Activated CD4-positive, alpha-beta T cell treated with anti-CD3 and anti-CD28 coated beads, Interleukin-2, amount 10 ng/mL, durations not matched to agents 7 days and 5 days (primary cell): ENCODE results near the gene RCHY1. TPM values are rescaled to one million over a fixed set of nuclear protein-coding genes. Genes with fewer than 3 reads are reported as not detected.
"Not testable (repeated sequence)": the region's sequence is repeated elsewhere in the genome, so short reads cannot be mapped to it uniquely, and the experiment has no call there.

Experiments used
- CTCF ChIA-PET: fragments of 350-600 bp; sonication (Branson Sonifier 250); formaldehyde crosslinking; loops from one replicate; lab custom pipeline; 2021; ENCODE audit warnings: antibody characterized with exemption; lab: Charles Lee
- POLR2A ChIA-PET: fragments of 350-600 bp; sonication (Branson Sonifier 250); formaldehyde crosslinking; loops from one replicate; lab custom pipeline; 2021; ENCODE audit warnings: antibody characterized with exemption; lab: Charles Lee
- DNase-seq: peaks from one replicate; pipeline ENCODE4 v3.0.0-alpha.2; 2020
- H3K27ac Mint-ChIP-seq: one replicate; pipeline ENCODE4 v1.8.0; 2021; ENCODE audit warnings: mild to moderate bottlenecking, moderate library complexity, mixed read lengths
- H3K27me3 Mint-ChIP-seq: one replicate; pipeline ENCODE4 v1.8.0; 2021; ENCODE audit warnings: mixed read lengths
- H3K36me3 Mint-ChIP-seq: one replicate; pipeline ENCODE4 v1.8.0; 2021; ENCODE audit warnings: low read depth, mixed read lengths
- H3K4me1 Mint-ChIP-seq: one replicate; pipeline ENCODE4 v1.8.0; 2021; ENCODE audit warnings: mixed read lengths
- H3K4me3 Mint-ChIP-seq: one replicate; pipeline ENCODE4 v1.8.0; 2021; ENCODE audit warnings: mild to moderate bottlenecking, moderate library complexity, mixed read lengths
- H3K9me3 Mint-ChIP-seq: one replicate; pipeline ENCODE4 v1.8.0; 2021; ENCODE audit warnings: mixed read lengths
- total RNA-seq, 2 experiments: library from RNA; stranded (reverse); gene quantifications; one replicate each; pipeline ENCODE4 v1.2.3, GENCODE V29; 2021

The RCHY1 gene
- total RNA-seq = 10 to 100 TPM; 23.5 to 27.1 TPM

DNA sequence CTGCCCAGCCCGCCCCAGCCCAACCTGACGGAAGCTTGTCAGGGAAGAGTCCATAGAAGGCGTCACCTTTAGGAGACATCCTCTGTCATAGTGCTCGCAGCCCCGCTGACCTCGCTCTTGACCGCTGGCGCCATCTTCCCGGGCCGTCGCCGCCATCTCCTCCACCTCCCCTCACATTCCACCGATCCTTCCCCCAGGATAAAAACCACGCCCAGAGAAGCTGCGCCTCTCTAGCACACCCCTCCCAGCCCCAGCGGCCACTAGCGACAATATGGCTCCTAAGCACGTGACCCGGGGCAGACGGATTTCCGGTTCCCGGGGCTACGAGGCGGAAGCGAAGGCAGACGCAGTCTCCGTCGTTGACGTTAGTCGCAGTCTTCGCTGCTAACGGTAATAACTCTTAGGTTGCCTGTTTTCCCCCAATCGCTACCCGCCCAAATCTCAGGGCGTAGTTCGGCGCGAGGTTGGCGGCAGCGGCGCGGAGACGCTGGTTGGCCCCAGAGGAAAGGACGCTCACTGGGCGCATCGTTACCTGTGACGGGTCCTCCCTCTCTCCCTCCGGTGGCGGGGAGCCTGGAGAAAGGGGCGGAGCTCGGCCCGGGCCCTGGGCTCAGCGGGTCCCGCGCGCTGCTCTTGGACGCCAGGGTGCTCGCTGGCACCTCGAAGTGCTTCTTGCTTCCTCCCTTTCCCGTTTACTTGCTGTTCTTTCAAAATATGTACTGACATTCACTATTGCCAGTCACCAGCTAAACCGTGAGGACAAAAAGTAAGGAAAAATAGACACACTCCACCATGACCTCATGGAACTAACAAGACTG lies at the start of gene RCHY1, which contains the start of gene THAP6:
Gene RCHY1 (minus strand): TSS at position 273 of the 818 bp plus-strand sequence. CDS start 117 bp downstream, at position 156.
Gene THAP6 (plus strand): TSS at position 343 of the 818 bp plus-strand sequence. CDS start 980 bp downstream, outside the sequence.
- Mint-ChIP-seq H3K4me1 (peaks cover 46% of the 10 kb centered on the region), H3K9me3 (peaks cover 4% of the 10 kb centered on the region), H3K36me3 (peaks cover 36% of the 10 kb centered on the region), H3K27ac (peak within 1 kb of the TSS; percentile 99), H3K27me3 (no peaks in the 10 kb centered on the region), H3K4me3 (no peak within 1 kb of the TSS)
- ChIA-PET POLR2A (interaction anchor here (0.6 to 1.3 kb wide), 3 partner anchors 12 to 1307 kb away, joined by 3 read pairs; partner anchors contain the start of gene USO1), CTCF (interaction anchor here (1.2 to 3.3 kb wide), 4 partner anchors 13 to 55 kb away, joined by 3 to 15 read pairs (median 8); partner anchors contain the start of gene ODAPH)
- DNase-seq = peak; percentile 95

DNA sequence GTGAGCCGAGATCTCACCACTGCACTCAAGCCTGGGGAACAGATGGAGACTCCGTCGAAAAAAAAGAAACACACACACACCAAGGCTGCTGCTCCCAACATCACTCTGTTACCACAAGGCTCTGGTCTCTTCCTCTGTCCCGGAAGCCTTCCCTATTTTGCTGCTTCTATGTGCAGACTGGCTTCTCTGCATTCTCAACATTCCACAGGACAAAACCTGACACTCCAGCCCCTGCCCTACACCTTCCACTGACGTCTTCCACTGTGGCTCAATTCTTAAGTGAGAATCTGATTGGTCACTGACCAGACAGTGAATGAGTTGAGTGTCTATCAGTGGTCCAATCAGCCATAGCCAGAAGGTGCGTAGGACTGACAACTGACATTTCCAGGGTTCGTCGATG lies 47.6 kb upstream of the RCHY1 start:
- DNase-seq = no peak
- H3K4me3 Mint-ChIP-seq = no peak overlapping the region
- peaks cover 14% of the 10 kb centered on the region for H3K27me3 Mint-ChIP-seq
- H3K4me1 Mint-ChIP-seq = peaks cover 8% of the 10 kb centered on the region
- no peaks in the 10 kb centered on the region for H3K9me3 Mint-ChIP-seq
- no peak overlapping the region for H3K27ac Mint-ChIP-seq
- no peaks in the 10 kb centered on the region for H3K36me3 Mint-ChIP-seq
- ChIA-PET CTCF (no interaction called here), POLR2A (no interaction called here)

DNA sequence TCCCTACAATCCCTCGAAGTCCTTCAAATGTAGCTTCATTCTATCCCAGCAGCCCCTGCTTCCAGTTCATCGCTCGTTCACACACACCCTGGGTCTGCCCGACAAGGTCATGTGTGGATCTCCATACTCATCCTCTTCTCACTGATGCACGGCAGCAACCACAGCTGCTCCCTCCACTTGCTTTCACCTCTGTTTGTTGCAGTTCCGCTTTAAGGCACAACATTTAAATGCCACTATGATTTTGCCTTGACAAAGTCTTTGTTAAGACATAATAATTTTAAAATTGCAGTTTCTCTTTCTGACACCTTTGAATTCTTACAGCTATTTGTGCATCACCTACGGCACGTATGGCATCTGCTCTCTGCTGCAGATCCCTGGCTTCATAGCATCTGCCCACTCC lies 43.5 kb upstream of the RCHY1 start:
- H3K4me1 Mint-ChIP-seq = no peaks in the 10 kb centered on the region
- no peaks in the 10 kb centered on the region for H3K9me3 Mint-ChIP-seq
- no peaks in the 10 kb centered on the region for H3K36me3 Mint-ChIP-seq
- POLR2A ChIA-PET = no interaction called here
- H3K4me3 Mint-ChIP-seq = no peak overlapping the region
- no peak overlapping the region for H3K27ac Mint-ChIP-seq
- CTCF ChIA-PET = interaction anchor here (1.2 kb wide), 1 partner anchor 27 kb away, joined by 3 read pairs; no protein-coding TSS in a partner anchor
- peaks cover 14% of the 10 kb centered on the region for H3K27me3 Mint-ChIP-seq
- no peak for DNase-seq

DNA sequence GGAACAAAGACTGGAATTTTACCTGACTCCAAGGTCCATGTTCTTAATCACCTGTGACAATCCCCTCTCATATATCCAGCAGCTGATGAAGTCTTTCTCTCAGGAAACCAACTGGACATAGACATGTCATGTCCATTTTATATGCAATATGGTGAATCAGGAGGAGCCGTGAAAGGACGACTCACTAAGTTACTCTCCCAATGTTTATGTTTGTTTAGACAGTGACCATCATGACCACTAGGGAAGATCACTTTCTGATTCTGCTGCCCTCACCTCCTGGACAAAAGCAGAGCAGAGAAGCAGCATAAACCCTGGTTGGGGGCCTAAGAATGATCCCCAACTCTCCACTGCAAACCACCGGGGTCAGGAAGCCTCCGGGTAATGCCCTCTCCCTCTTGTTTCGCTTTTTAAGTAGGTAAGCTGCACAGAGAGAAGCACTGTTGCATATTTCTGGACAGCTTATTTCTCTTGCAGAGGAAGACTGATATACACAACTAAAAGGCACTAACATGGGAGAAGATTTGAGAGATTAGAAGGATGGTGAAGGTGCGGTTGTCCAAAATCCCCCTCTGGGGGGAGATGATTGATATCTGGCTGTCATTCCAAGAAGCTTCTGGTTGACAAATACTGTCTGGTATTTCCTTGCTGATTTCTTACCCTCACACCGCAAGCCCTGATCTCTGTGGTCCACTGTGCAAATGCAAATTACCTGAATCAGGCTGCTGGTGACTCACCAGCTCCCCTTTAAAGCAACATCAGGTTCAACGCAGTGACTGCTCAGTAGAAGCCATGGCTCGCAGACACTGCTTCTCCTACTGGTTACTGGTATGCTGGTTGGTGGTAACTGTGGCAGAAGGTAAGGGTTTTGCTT lies 41.3 kb upstream of the RCHY1 start, which contains the start of gene ODAPH:
Gene ODAPH (plus strand): TSS at position 773 of the 871 bp plus-strand sequence. CDS start 17 bp downstream, at position 790.
- Mint-ChIP-seq H3K4me1 (no peaks in the 10 kb centered on the region), H3K27ac (no peak within 1 kb of the TSS)
- CTCF ChIA-PET = interaction anchor here (1.2 to 2.3 kb wide), 3 partner anchors 10 to 91 kb away, joined by 3 to 4 read pairs (median 4); partner anchors contain the start of genes RCHY1 and THAP6

DNA sequence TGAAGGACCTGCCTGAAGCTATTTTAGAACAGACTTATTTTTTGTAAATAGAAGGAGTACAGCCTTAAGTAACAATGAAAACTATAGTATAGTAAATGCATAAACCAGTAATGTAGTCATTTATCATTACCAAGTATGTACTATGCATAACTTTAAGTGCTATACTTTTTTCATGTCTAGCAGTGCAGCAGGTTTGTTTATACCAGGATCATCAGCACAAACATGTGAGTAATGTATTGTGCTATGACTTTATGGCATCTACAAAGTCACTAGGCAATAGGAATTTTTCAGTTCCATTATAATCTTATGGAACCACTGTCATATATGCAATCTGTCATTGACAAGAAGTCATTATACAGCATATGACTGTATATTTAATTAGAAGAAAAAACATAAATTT lies 38.2 kb upstream of the RCHY1 start:
- no peak for DNase-seq
- ChIA-PET POLR2A (no interaction called here), CTCF (no interaction called here)
- Mint-ChIP-seq H3K27ac (no peak overlapping the region), H3K9me3 (no peaks in the 10 kb centered on the region), H3K4me3 (no peak overlapping the region), H3K27me3 (peaks cover 4% of the 10 kb centered on the region), H3K4me1 (no peaks in the 10 kb centered on the region), H3K36me3 (no peaks in the 10 kb centered on the region)

More for the DNA sequence above, 41.3 kb upstream of the RCHY1 start, which contains the start of gene ODAPH:
- POLR2A ChIA-PET = no interaction called here
- Mint-ChIP-seq H3K4me3 (no peak within 1 kb of the TSS), H3K27me3 (peaks cover 13% of the 10 kb centered on the region), H3K9me3 (no peaks in the 10 kb centered on the region), H3K36me3 (no peaks in the 10 kb centered on the region)
- peak; percentile 10 for DNase-seq

DNA sequence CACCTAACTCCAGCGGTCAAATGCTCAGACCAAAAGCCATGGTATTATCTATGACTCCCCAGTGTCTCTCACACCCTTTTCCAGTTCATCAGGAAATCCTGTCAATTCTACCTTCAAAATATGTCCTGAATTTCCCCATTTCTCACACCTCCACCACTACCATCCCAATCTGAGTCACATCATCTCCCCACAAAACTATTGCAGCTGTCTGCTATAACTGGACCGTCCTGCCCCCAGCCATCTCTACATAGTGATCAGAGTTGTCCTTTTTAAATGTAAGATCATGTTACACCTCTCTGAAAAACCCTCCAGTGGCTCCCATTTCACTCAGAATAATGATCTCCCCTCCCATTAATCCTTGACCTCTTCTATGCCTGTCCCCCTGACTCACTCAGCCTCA lies 34.8 kb upstream of the RCHY1 start:
- no peaks in the 10 kb centered on the region for H3K9me3 Mint-ChIP-seq
- H3K4me3 Mint-ChIP-seq = no peak overlapping the region
- ChIA-PET CTCF (no interaction called here), POLR2A (no interaction called here)
- H3K36me3 Mint-ChIP-seq = no peaks in the 10 kb centered on the region
- no peak overlapping the region for H3K27ac Mint-ChIP-seq
- H3K4me1 Mint-ChIP-seq = no peaks in the 10 kb centered on the region
- H3K27me3 Mint-ChIP-seq = no peaks in the 10 kb centered on the region
- DNase-seq = no peak

DNA sequence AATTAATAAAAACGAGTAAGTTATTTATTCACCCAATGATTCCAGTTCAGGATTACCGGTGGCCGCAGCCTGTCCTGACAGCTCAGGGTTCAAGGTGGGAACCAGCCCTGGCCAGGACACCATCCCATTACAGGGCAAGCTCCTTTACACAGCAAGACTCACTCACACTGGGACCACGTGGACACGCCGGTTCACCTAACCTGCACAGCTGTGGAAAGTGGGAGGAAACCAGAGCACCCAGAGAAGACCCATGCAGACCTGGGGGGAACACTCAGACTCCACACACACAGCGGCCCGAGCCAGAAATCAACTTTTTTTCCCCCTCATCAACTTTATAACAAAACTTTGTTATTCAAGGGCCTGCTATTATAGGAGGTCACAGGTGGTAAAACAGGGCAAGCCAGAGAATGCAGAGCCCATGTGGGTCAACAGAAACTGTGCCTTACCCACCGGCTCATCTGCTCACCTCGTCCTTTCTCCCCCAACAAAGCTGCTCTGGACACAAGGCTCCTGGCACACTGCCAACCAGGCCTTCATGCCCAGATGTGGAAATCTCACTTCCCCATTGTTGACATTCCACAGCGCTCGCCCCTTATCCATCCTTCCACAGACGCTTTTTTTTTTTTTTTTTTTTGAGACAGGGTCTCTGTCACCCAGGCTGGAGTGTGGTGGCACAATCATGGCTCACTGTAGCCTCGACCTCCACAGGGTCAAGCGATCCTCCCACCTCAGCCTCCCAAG lies 33.6 kb upstream of the RCHY1 start:
- no peaks in the 10 kb centered on the region for H3K27me3 Mint-ChIP-seq
- H3K9me3 Mint-ChIP-seq = no peaks in the 10 kb centered on the region
- DNase-seq = no peak
- ChIA-PET CTCF (interaction anchor here (0.5 kb wide), 1 partner anchor 64 kb away, joined by 3 read pairs; no protein-coding TSS in a partner anchor), POLR2A (no interaction called here)
- H3K27ac Mint-ChIP-seq = no peak overlapping the region
- H3K4me1 Mint-ChIP-seq = no peaks in the 10 kb centered on the region
- no peaks in the 10 kb centered on the region for H3K36me3 Mint-ChIP-seq
- H3K4me3 Mint-ChIP-seq = no peak overlapping the region

DNA sequence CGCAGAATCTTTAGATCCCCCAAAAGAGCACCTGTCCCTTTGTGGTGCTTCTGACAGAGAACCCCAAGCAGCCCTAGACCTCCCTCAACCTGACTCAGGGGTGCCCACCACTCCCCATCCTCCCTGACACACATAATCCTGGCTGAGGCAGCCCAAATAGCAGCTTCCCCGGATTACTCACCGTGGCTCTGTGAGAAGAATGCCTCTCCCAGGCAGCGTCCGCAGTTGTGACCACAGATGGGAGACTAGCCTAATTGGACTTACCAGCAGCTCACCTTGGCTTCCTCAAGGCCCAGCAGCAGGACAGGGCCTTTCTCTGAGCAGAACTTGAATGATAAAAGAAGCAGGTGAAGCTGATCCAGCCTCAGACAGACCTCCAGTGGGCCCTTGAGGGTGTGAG lies 31.3 kb upstream of the RCHY1 start:
- Mint-ChIP-seq H3K27me3 (no peaks in the 10 kb centered on the region), H3K27ac (no peak overlapping the region), H3K36me3 (peaks cover 2% of the 10 kb centered on the region), H3K9me3 (no peaks in the 10 kb centered on the region), H3K4me1 (no peaks in the 10 kb centered on the region), H3K4me3 (no peak overlapping the region)
- POLR2A ChIA-PET = no interaction called here
- DNase-seq = no peak
- CTCF ChIA-PET = interaction anchor here (1.2 kb wide), 1 partner anchor 10 kb away, joined by 4 read pairs; the partner anchor contains the start of gene ODAPH

DNA sequence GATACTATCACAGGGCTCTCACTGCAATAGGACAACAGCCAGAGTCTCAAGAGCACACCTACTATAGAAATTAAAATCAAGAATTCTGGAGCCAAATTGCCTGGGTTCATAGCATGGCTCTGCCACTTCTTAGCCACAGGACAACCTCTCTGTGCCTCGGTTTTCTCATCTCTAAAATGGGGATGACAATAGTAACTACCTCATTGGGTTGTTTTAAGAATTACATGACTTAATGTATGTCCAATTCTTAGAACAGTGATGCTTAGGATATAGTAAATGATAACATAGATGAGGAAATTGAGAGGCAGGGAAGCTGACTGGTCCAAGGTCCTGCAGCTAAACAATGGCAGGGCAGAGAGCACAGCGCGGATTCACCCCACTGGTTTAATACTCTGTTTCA lies 30.7 kb upstream of the RCHY1 start:
- H3K36me3 Mint-ChIP-seq = peaks cover 4% of the 10 kb centered on the region
- no peak overlapping the region for H3K27ac Mint-ChIP-seq
- DNase-seq = no peak
- no peak overlapping the region for H3K4me3 Mint-ChIP-seq
- H3K27me3 Mint-ChIP-seq = no peaks in the 10 kb centered on the region
- H3K4me1 Mint-ChIP-seq = no peaks in the 10 kb centered on the region
- ChIA-PET POLR2A (no interaction called here), CTCF (no interaction called here)
- H3K9me3 Mint-ChIP-seq = no peaks in the 10 kb centered on the region

DNA sequence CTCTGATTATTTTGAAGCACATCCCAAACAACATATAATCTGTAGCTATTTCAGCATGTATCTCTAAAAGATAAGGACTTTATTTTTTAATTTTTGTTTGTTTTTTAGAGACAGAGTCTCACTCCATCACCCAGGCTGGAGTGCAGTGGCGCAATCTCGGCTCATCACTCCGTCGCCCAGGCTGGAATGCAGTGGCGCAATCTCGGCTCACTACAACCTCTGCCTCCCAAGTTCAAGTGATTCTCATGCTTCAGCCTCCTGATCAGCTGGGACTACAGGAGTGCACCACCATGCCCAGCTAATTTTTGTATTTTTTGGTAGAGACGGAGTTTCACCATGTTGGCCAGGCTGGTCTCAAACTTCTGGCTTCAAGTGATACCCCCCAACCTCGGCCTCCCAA lies 30.0 kb upstream of the RCHY1 start:
- H3K27me3 Mint-ChIP-seq, H3K36me3 Mint-ChIP-seq, DNase-seq, H3K4me3 Mint-ChIP-seq, POLR2A ChIA-PET, H3K27ac Mint-ChIP-seq, H3K4me1 Mint-ChIP-seq, CTCF ChIA-PET, H3K9me3 Mint-ChIP-seq: not testable (repeated sequence)

DNA sequence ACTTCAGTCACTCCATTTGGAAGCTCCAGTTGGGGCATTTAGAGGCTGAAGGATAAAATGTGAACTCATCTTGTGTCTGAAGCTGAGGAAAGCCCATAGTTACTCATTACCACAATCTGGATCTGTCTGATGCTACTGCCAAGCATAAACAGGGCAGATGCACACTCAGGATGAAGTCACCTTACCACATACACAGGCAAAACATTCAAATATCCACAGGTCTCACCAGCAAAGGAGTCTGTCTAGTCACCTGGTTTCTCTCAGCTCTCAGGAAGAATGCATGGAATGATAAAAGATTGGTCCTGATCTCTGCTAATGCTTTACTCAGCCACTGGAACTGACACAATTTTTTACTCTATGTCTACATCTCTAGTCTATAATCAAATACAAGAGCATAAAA lies 28.6 kb upstream of the RCHY1 start:
- DNase-seq = no peak
- Mint-ChIP-seq H3K27me3 (no peaks in the 10 kb centered on the region), H3K4me1 (no peaks in the 10 kb centered on the region), H3K4me3 (no peak overlapping the region), H3K36me3 (peaks cover 6% of the 10 kb centered on the region), H3K27ac (no peak overlapping the region), H3K9me3 (no peaks in the 10 kb centered on the region)
- POLR2A ChIA-PET = no interaction called here
- CTCF ChIA-PET = interaction anchor here (0.9 kb wide), 1 partner anchor 16 kb away, joined by 3 read pairs; no protein-coding TSS in a partner anchor

DNA sequence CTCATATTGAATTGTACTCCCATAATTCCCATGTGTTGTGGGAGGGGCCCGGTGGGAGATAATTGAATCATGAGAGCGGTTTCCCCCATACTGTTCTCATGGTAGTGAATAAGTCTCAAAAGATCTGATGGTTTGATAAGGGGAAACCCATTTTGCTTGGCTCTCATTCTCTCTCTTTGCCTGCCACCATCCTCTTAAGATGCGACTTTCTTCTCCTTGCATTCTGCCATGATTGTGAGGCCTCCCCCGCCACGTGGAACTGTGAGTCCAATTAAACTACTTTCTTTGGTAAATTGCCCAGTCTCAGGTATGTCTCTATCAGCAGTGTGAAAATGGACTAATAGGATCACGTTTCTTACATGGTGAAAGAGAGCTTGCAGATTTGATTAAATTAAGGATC lies 23.1 kb upstream of the RCHY1 start:
- CTCF ChIA-PET = interaction anchor here (1.2 to 1.7 kb wide), 2 partner anchors 9 to 15 kb away, joined by 3 to 5 read pairs; no protein-coding TSS in a partner anchor
- H3K4me1 Mint-ChIP-seq, H3K4me3 Mint-ChIP-seq, H3K27me3 Mint-ChIP-seq, DNase-seq, H3K27ac Mint-ChIP-seq, POLR2A ChIA-PET: not testable (repeated sequence)
- Mint-ChIP-seq H3K9me3 (peaks cover 11% of the 10 kb centered on the region), H3K36me3 (peaks cover 20% of the 10 kb centered on the region)
